Pancreas (tissue), 10 donors: ENCODE measurements around the gene KCNQ4. TPM values are rescaled to one million over a fixed set of nuclear protein-coding genes. Genes with fewer than 3 reads are reported as not detected.

Experiments
- ATAC-seq, 4 donors: fragments of 200-7000 bp; cut with Tn5 transposase; one replicate each; pipeline versions ENCODE4 v1.8.0 to v1.9.1; 2020; ENCODE audit warnings: mild to moderate bottlenecking in 4 of 4, moderate library complexity in 4 of 4
- DNase-seq, 6 donors: peaks; one replicate each; pipeline ENCODE4 v3.0.0-alpha.2; 2020
- FAIRE-seq: peaks from 2 replicates; lab custom pipeline; 2012; peaks lifted over from hg19 to GRCh38; lab: Jason Lieb, UNC
- H3K27ac ChIP-seq, 4 donors: fragments of 200-600 bp; sonication (generic); 1 replicate in 3 of 4; 2 replicates in 1 of 4; pipeline versions ENCODE4 v1.5.0 to v1.8.0; 2020
- H3K27me3 ChIP-seq, 4 donors: fragments of 200-600 bp; one replicate each; pipeline ENCODE4 v1.8.0; 2021
- H3K36me3 ChIP-seq, 3 donors: fragments of 200-600 bp; sonication (generic) in 1 of 3; one replicate each; pipeline versions ENCODE4 v1.5.0 to v1.8.0; 2020 to 2021
- H3K4me1 ChIP-seq, 3 donors: fragments of 200-600 bp; one replicate each; pipeline ENCODE4 v1.8.0; 2021
- H3K4me3 ChIP-seq, 4 donors: fragments of 200-600 bp; sonication (generic) in 2 of 4; one replicate each; pipeline versions ENCODE4 v1.5.0 to v1.8.0; 2020 to 2021
- H3K9me3 ChIP-seq, 4 donors: fragments of 200-600 bp; one replicate each; pipeline ENCODE4 v1.8.0; 2021
- CTCF ChIP-seq, 4 donors: fragments of 200-600 bp; sonication (generic) in 3 of 4; IDR thresholded peaks; one replicate each; pipeline versions ENCODE4 v1.5.0 to v1.8.0; 2021; ENCODE audit warnings: antibody characterized with exemption in 4 of 4
- WGBS, 2 donors: extraction: QIAGEN DNeasy Blood & Tissue Kit; methylation state at CpG; one replicate each; pipeline ENCODE4 v1.1.7; 2013; 5-methylcytosine and 5-hydroxymethylcytosine counted together
- intact Hi-C, 3 donors: fragments of 100-400 bp; cut with DNase I; formaldehyde crosslinking; loops; one replicate each; pipeline versions ENCODE4 v1.11.1 to v1.14.2; 2022
- polyA plus RNA-seq, 2 donors: library from polyadenylated mRNA; stranded (reverse); fragments of 200-250 nt; gene quantifications; one replicate each; pipeline ENCODE4 v1.2.3, GENCODE V29; 2013
- total RNA-seq, 6 donors: library from RNA; stranded (reverse); fragmentation: NEBNext Ultra II Directional in 4 of 6; extraction: Animal tissue kit (Norgen Biotek cat#: 25700) in 4 of 6; gene quantifications; one replicate each; pipeline versions ENCODE4 v1.2.1 to v1.2.4, GENCODE V29; 2021 to 2023
- donor health status: healthy with polysubstance abuse.
- donor health status: DM: no; HTN: no; CAD: no; lungs with moderate emphysema.
- donor health status: DM: no; HTN: no; CAD: no.
- donor health status: control.
- donor health status: control.
- donor health status: Bipolar disorder and iron deficiency.
- donor health status: DM: yes; HTN: yes; CAD: no.
- donor health status: DM: no; HTN: no; CAD: no.
- donor health status: DM: no; HTN: no; CAD: no.
- donor health status: DM: yes; HTN: yes; CAD: no.

Gene KCNQ4
- total and polyA plus RNA-seq, 8 donors: 0.35 to 6.5 (median 1.3) TPM

DNA sequence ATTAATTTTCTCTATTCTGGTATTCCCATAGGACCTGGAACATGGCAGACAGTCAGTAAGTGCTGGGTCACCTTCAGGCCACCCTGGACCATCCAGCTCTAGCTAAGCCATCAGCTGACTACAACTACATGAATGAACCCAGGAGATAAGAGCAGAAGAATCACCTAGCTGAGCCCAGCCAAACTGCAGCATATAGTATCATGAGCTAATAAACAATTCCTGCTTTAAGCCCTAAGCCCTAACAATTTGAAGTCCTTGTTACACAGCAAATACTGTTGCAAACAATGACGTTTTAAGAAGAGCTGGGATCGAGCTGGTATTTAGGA, 92.8 kb downstream of the KCNQ4 start:
- Histone ChIP-seq H3K9me3 (no peaks in the 10 kb centered on the region), H3K36me3 (no peaks in the 10 kb centered on the region), H3K27ac (peak overlapping the region in 2 of 4 donors; percentile 59 to 87), H3K4me1 (peaks cover 0 to 11% (median 0%) of the 10 kb centered on the region in 3 donors), H3K27me3 (no peaks in the 10 kb centered on the region), H3K4me3 (no peak overlapping the region)
- WGBS, 2 donors: 78 to 87% methylated on average over 2 of the region's 2 CpGs
- FAIRE-seq: no peak
- ATAC-seq: no peak
- intact Hi-C loops: no loop called here
- no peak for DNase-seq
- no peak for TF ChIP-seq CTCF (IDR thresholded peaks at IDR 0.05)

DNA sequence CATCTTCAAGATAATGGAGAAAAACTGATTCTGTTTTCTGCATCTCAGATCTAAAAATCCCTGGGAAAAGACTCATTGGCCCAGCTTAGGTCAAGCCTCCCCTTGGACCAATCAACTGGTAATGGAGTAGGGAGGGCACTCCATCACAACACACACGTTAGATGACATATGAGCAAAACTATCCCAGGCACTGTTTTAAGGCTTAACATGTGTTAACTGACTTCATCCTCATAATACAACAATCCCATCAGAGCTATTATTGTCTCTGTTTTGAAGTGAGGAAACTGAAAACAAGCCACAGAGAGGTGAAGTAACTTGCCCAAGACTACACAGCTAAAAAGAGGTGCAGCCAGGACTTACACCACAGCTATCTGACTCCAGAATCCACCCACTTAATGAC, 93.3 kb downstream of the KCNQ4 start:
- no peaks in the 10 kb centered on the region for H3K9me3 ChIP-seq
- H3K36me3 ChIP-seq: no peaks in the 10 kb centered on the region
- no peak for TF ChIP-seq CTCF (IDR thresholded peaks at IDR 0.05)
- H3K4me3 ChIP-seq: no peak overlapping the region
- intact Hi-C loops: no loop called here
- no peak for DNase-seq
- ATAC-seq: no peak
- WGBS, 2 donors: 93 to 96% methylated on average over 1 of the region's 1 CpG
- no peaks in the 10 kb centered on the region for H3K27me3 ChIP-seq
- H3K4me1 ChIP-seq: peaks cover 0 to 11% (median 0%) of the 10 kb centered on the region in 3 donors
- H3K27ac ChIP-seq: peak overlapping the region in 2 of 4 donors; percentile 79 to 87
- FAIRE-seq: no peak

DNA sequence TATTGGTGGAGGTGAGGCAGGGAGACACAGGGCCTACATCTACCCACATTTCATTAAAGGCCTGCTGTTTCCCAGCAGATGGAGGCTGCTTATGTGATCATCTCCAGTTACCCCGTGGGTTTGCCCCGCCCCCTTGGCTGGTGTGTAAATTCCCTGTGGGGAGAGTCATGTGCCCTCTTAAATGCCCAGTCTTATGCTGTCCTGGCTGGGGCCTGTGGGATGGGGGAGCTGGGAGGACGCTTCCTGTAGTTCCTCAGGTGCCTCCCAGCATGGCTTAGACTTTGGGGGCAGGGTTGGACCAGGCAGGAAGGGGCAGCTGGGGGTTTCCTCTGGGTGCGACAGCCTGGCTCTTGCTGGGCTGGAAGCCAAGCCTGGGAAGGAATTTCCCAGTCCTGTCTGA, 94.1 kb downstream of the KCNQ4 start:
- Histone ChIP-seq H3K4me1 (peaks cover 0 to 11% (median 0%) of the 10 kb centered on the region in 3 donors), H3K9me3 (no peaks in the 10 kb centered on the region), H3K27ac (peak overlapping the region in 3 of 4 donors; percentile 28 to 87 (median 79)), H3K4me3 (no peak overlapping the region), H3K36me3 (no peaks in the 10 kb centered on the region), H3K27me3 (no peaks in the 10 kb centered on the region)
- peak; percentile 38 to 88 (median 78) for ATAC-seq
- no peak for FAIRE-seq
- no peak for TF ChIP-seq CTCF (IDR thresholded peaks at IDR 0.05)
- WGBS, 2 donors: 32 to 39% methylated on average over 4 of the region's 4 CpGs
- intact Hi-C loops: no loop called here
- peak in 5 of 6 donors; percentile 45 to 73 (median 65) for DNase-seq

GRCh38 chr1:40878906-40879305, 95.3 kb downstream of the KCNQ4 start:
- DNase-seq (no peak), FAIRE-seq (no peak), ATAC-seq (no peak)
- Histone ChIP-seq H3K9me3 (no peaks in the 10 kb centered on the region), H3K4me3 (no peak overlapping the region), H3K36me3 (no peaks in the 10 kb centered on the region), H3K4me1 (peaks cover 0 to 11% (median 0%) of the 10 kb centered on the region in 3 donors), H3K27ac (no peak overlapping the region), H3K27me3 (no peaks in the 10 kb centered on the region)
- no peak for TF ChIP-seq CTCF (IDR thresholded peaks at IDR 0.05)
- 95 to 100% methylated on average over 2 of the region's 2 CpGs for WGBS, 2 donors
- intact Hi-C loops: no loop called here

DNA sequence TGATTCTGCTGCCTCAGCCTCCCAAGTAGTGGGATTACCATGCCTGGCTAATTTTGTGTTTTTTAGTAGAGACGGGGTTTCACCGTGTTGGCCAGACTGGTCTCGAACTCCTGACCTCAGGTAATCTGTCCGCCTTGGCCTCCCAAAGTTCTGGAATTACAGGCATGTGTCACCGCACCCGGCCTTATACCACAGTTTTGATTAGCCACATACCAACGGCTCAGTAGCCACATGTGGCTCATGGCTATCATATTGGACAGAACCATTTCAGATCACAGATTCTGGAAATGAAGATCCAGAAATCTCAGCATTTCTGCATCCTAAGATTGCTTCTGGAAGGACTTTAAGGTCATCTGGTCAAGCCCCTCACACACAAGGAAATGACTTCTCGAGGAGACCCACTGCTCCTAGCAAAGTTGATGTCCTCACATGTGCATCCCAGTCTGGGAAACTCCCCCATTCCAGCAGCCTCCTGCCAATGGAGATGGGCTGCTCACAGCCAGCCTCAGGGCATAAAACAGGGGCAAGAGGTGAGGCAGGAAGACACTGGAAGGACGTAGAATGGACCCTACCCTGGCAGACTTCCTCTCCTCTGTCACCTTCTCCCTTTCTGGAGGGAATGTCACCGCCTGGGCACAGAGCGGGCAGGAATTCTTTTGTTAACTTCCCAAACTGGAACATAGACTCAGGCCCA, 96.0 kb downstream of the KCNQ4 start:
- intact Hi-C loops: no loop called here
- Histone ChIP-seq H3K4me1 (peaks cover 0 to 11% (median 0%) of the 10 kb centered on the region in 3 donors), H3K27ac (no peak overlapping the region), H3K9me3 (no peaks in the 10 kb centered on the region), H3K4me3 (no peak overlapping the region), H3K36me3 (no peaks in the 10 kb centered on the region), H3K27me3 (no peaks in the 10 kb centered on the region)
- 90 to 92% methylated on average over 11 of the region's 11 CpGs for WGBS, 2 donors
- no peak for DNase-seq
- no peak for TF ChIP-seq CTCF (IDR thresholded peaks at IDR 0.05)
- no peak for FAIRE-seq
- ATAC-seq: no peak
